Prostate gland (tissue), 2 donors: Measurements from ENCODE around the gene DNM3.

Source experiments
- CTCF ChIP-seq, 4 experiments: fragments of 200-600 bp in 2 of 4; fragments of 450-650 bp in 2 of 4; sonication (generic) in 2 of 4; IDR thresholded peaks; 1 replicate in 3 of 4; 2 replicates in 1 of 4; pipeline ENCODE4 v1.5.1; 2016 to 2019; ENCODE audit warnings: antibody characterized with exemption in 4 of 4, mild to moderate bottlenecking in 2 of 4, moderate library complexity in 2 of 4
- POLR2A ChIP-seq: fragments of 450-650 bp; IDR thresholded peaks from one replicate; pipeline ENCODE4 v1.6.1; 2016; ENCODE audit warnings: antibody characterized with exemption, mild to moderate bottlenecking
- POLR2AphosphoS5 ChIP-seq: sonication (generic); formaldehyde crosslinking; IDR thresholded peaks from one replicate; pipeline ENCODE4 v1.6.1; 2017; ENCODE audit warnings: antibody characterized with exemption

GRCh38 chr1:172169836-172170235, 328.5 kb downstream of the DNM3 start:
- TF ChIP-seq CTCF (IDR thresholded peaks at IDR 0.05), result no peak
- TF ChIP-seq POLR2A, result no peak
- no peak for TF ChIP-seq POLR2AphosphoS5
